AG04449 (cell line): ENCODE results near the gene MALRD1.

ENCODE experiments used
- CTCF ChIA-PET: fragments of 350-600 bp; formaldehyde crosslinking; extraction: SDS; loops from one replicate; lab custom pipeline; 2021; ENCODE audit warnings: antibody characterized with exemption; lab: Yijun Ruan, JAX
- POLR2A ChIA-PET: fragments of 400-600, 350-600 bp; formaldehyde crosslinking; extraction: SDS; loops from one replicate; lab custom pipeline; 2020; ENCODE audit warnings: antibody characterized with exemption, inconsistent platforms; lab: Yijun Ruan, JAX
- DNase-seq: peaks from one replicate; pipeline ENCODE4 v3.0.0-alpha.2; 2010; ENCODE audit warnings: low read depth, low spot score
- H3K4me3 ChIP-seq: 2 replicates; pipeline ENCODE4 v1.5.1; 2011; ENCODE audit warnings: low read depth, mild to moderate bottlenecking, control low read depth, low read length
- TF ChIP-seq, protein P1 (sequence below): IDR thresholded peaks from one replicate; pipeline ENCODE4 v1.5.1; 2011; ENCODE audit warnings: mild to moderate bottlenecking, moderate library complexity, low read length, control low read depth, inconsistent platforms; ENCODE audit not compliant: insufficient read depth; ENCODE audit errors: missing control alignments

MALRD1 gene

DNA sequence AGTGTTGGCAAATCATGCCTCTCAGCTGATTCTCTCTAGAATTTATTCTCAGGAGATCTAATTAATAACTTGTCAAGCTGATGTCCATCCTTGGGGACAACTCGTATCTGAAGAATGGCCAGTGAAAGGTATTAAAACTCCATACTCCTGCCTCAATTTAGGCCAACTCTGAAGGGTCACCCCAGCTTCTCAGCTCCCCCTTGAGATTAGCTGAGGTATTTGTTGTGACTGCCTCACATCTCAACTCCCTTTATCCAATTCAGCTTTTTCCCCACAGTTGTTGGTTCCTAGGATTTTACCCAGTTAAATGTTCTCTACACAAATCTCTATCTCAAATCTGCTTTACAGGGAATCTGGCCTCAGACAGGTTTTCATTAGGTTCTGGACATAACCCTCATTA is 182.4 kb downstream of the MALRD1 start:
- ChIA-PET CTCF (no interaction called here), POLR2A (no interaction called here)
- TF ChIP-seq, protein P1, sequence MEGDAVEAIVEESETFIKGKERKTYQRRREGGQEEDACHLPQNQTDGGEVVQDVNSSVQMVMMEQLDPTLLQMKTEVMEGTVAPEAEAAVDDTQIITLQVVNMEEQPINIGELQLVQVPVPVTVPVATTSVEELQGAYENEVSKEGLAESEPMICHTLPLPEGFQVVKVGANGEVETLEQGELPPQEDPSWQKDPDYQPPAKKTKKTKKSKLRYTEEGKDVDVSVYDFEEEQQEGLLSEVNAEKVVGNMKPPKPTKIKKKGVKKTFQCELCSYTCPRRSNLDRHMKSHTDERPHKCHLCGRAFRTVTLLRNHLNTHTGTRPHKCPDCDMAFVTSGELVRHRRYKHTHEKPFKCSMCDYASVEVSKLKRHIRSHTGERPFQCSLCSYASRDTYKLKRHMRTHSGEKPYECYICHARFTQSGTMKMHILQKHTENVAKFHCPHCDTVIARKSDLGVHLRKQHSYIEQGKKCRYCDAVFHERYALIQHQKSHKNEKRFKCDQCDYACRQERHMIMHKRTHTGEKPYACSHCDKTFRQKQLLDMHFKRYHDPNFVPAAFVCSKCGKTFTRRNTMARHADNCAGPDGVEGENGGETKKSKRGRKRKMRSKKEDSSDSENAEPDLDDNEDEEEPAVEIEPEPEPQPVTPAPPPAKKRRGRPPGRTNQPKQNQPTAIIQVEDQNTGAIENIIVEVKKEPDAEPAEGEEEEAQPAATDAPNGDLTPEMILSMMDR: no peak
- no peak for DNase-seq
- H3K4me3 ChIP-seq: no peak overlapping the region

DNA sequence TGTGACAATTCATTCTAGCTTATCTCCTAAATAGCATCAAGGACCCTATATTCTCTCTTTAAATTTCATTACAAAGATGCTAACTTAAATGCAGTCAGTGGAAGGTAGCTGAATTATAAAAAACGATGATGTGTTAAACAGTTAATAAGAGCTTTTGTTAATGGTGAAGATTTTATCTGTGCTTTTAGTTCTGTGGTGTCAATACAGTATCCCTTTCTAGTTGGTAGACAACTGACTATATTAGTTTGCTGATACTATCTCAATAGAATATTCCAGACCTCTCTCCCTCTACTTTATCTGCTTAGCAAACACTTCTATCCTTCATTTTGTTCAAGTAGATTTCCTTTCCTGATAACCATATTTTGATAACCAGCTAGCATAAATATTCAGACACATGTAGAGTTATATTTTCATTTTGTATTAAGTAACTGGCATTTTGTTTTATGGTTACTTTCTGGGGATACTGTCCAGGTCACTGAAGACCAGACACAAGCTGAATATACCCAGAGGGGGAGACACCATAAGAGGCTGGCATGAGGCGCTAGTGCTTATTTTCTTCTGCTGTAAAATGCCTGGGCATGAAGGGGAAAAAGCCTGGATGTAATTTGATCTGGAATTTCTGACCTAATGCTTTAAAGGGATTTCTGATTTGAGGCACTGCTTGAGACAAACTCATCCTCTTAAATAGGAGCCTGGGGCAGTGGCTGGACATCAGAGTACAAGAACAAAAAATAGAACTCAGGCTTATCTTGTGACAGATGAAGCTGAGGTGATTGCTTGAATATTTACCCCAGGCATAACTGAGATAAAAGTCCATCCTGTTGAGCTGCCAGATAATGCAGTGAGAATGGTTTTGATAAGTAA is 197.5 kb downstream of the MALRD1 start:
- CTCF ChIA-PET: no interaction called here
- no peak for DNase-seq
- no peak overlapping the region for H3K4me3 ChIP-seq
- POLR2A ChIA-PET: no interaction called here
- TF ChIP-seq, protein P1: no peak

DNA sequence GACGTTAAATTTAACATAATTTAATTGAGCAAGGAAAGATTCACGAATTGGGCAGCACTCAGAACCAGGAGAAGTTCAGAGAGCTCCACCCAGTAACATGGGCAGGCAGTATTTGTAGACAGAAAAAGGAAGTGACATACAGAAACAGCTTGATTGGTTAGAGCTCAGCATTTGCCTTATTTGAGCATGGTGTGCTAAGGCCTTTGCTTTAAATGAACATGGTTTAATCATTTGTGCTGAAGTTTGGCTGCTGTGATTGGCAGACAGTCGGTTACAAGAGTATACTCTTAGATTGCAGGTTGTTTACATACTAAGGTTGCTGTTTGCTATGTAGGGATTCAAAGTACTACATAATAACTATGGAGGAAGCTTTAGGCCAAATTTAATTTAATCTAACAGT is 199.2 kb downstream of the MALRD1 start:
- POLR2A ChIA-PET: no interaction called here
- DNase-seq: no peak
- CTCF ChIA-PET: no interaction called here
- TF ChIP-seq, protein P1: no peak
- no peak overlapping the region for H3K4me3 ChIP-seq

DNA sequence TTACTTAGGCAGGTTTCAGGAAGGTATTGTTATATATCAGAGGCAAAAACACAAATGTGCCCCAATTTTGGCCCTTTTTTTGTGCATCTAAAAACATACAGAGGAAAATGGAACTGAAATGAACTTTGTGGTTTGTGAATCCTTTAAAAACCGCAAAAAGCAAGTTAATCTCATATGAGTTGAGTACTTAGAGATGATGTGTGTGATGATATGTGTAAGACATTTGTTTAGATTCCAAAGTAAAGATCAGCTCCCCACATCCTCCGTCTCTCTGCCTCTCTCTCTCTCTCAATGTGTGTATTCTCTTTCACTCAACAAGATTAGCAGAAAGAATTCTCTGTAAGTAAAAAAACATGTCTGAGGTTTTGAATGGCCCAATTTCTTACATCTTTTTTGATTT is 201.9 kb downstream of the MALRD1 start:
- no peak overlapping the region for H3K4me3 ChIP-seq
- no peak for DNase-seq
- CTCF ChIA-PET: no interaction called here
- POLR2A ChIA-PET: no interaction called here
- TF ChIP-seq, protein P1: no peak

DNA sequence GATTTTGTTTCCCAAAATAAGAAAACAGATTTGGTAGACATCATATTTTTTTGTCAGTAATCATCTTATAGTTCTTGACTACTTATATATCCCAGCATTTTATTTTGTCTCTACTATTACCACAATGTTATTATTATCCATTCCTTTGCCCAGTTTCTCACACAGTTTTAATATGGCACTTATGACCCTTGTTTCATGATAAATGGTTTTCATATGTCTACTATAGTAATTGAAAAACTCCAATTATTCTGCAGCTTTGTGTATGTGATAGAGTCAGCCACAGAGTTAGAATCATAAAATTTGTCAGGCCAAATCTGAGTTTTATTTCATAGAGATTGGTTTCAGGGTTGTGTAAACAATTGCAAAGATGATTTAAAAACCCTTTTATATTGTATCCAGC is 203.9 kb downstream of the MALRD1 start:
- no peak for DNase-seq
- CTCF ChIA-PET: no interaction called here
- TF ChIP-seq, protein P1: no peak
- POLR2A ChIA-PET: no interaction called here
- no peak overlapping the region for H3K4me3 ChIP-seq

DNA sequence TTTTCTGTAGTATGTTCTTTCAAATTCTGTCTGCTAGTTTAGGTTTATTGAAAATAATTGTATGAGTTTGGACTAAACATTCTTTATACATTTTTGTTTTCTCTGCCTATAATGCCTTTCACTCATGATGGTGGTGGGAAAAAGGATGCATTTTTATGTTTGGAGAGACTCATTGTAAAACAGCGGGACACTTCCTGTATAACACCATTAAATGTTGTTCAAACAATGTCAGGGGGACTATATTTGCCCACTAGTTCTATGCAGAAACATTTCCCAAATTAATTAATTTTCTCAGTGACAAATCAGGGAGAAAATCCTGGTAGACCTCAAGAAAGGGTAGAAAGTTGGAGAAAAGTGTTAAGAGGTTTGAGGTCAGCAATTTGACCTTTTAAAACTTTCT is 207.7 kb downstream of the MALRD1 start:
- CTCF ChIA-PET: no interaction called here
- no peak for DNase-seq
- H3K4me3 ChIP-seq: no peak overlapping the region
- POLR2A ChIA-PET: no interaction called here
- TF ChIP-seq, protein P1: no peak
